Type B pancreatic cell (in vitro differentiated cells): Measurements from ENCODE around the gene TCEA2. TPM values are rescaled to one million over a fixed set of nuclear protein-coding genes. Genes with fewer than 3 reads are reported as not detected.

Source experiments
- DNase-seq: peaks from one replicate; pipeline ENCODE4 v3.0.0; 2021; ENCODE audit warnings: mixed read lengths; ENCODE audit not compliant: unreplicated experiment; ENCODE audit errors: extremely low spot score
- H3K27ac Mint-ChIP-seq: 2 replicates; pipeline ENCODE4 v1.8.0; 2021; ENCODE audit warnings: mild to moderate bottlenecking, mixed read lengths
- H3K27me3 Mint-ChIP-seq: 2 replicates; pipeline ENCODE4 v1.8.0; 2021; ENCODE audit warnings: mixed read lengths
- H3K36me3 Mint-ChIP-seq: 2 replicates; pipeline ENCODE4 v1.8.0; 2021; ENCODE audit warnings: mixed read lengths
- H3K4me1 Mint-ChIP-seq: one replicate; pipeline ENCODE4 v1.8.0; 2021; ENCODE audit warnings: mixed read lengths; ENCODE audit not compliant: unreplicated experiment
- H3K4me3 Mint-ChIP-seq: 2 replicates; pipeline ENCODE4 v1.8.0; 2021; ENCODE audit warnings: mild to moderate bottlenecking, mixed read lengths
- H3K9me3 Mint-ChIP-seq: 2 replicates; pipeline ENCODE4 v1.8.0; 2021; ENCODE audit warnings: mixed read lengths
- CTCF ChIP-seq: fragments of 200-600 bp; sonication (generic); conservative IDR thresholded peaks from 2 replicates; pipeline ENCODE4 v1.5.0; 2021; ENCODE audit warnings: antibody characterized with exemption, mild to moderate bottlenecking
- microRNA-seq: library from miRNA; unstranded; fragments of <30 nt; microRNA quantifications from one replicate; pipeline ENCODE4, GENCODE V29; 2020
- total RNA-seq: library from RNA; stranded (reverse); gene quantifications from 2 replicates; pipeline ENCODE4 v1.2.1, GENCODE V29; 2021; ENCODE audit warnings: low replicate concordance

Gene TCEA2
- total RNA-seq, 1 donor from 2014 or later, result 73.3 TPM

- no peak for TF ChIP-seq CTCF
- peaks cover 35% of the 10 kb centered on the region for H3K27me3 Mint-ChIP-seq
- H3K36me3 Mint-ChIP-seq, result no peaks in the 10 kb centered on the region
- no peak for DNase-seq
- H3K4me3 Mint-ChIP-seq, result peak overlapping the region; percentile 59
- peak overlapping the region; percentile 51 for H3K27ac Mint-ChIP-seq
- H3K4me1 Mint-ChIP-seq, result peaks cover 6% of the 10 kb centered on the region
- H3K9me3 Mint-ChIP-seq, result no peaks in the 10 kb centered on the region
Observed at GRCh38 chr20:64119681-64120341, 56.8 kb downstream of the TCEA2 start.

GRCh38 chr20:64121586-64121985 is 58.6 kb downstream of the TCEA2 start:
- H3K27me3 Mint-ChIP-seq, result peaks cover 35% of the 10 kb centered on the region
- peaks cover 6% of the 10 kb centered on the region for H3K4me1 Mint-ChIP-seq
- no peaks in the 10 kb centered on the region for H3K36me3 Mint-ChIP-seq
- TF ChIP-seq CTCF, result no peak
- no peaks in the 10 kb centered on the region for H3K9me3 Mint-ChIP-seq
- H3K4me3 Mint-ChIP-seq, result no peak overlapping the region
- no peak overlapping the region for H3K27ac Mint-ChIP-seq
- DNase-seq, result no peak

Small RNAs within 50 kb of the gene (microRNA-seq; reads per million reads assigned to microRNA genes)
- not detected for gene MIR6813

Other genes starting within 250 kb of the TCEA2 start
- 9.8 and 13.6 TPM in 2 replicates for gene ZBTB46, start 231.9 kb upstream of the TCEA2 start, total RNA-seq
- not detected in 2 replicates for gene ABHD16B, start 201.7 kb upstream of the TCEA2 start, total RNA-seq
- 76.5 and 96.3 TPM in 2 replicates for gene TPD52L2, start 197.9 kb upstream of the TCEA2 start, total RNA-seq
- gene DNAJC5, start 168.1 kb upstream of the TCEA2 start, total RNA-seq, result 44.1 and 51.9 TPM in 2 replicates
- gene UCKL1, start 106.8 kb upstream of the TCEA2 start, total RNA-seq, result 44.1 and 49.7 TPM in 2 replicates
- gene ZNF512B, start 93.3 kb upstream of the TCEA2 start, total RNA-seq, result 34.7 and 40.8 TPM in 2 replicates
- gene SAMD10, start 83.6 kb upstream of the TCEA2 start, total RNA-seq, result 7.4 and 16.9 TPM in 2 replicates
- gene PRPF6, start 82.1 kb upstream of the TCEA2 start, total RNA-seq, result 64.3 and 67.9 TPM in 2 replicates
- 3.0 and 7.4 TPM in 2 replicates for gene C20orf204, start 27.0 kb upstream of the TCEA2 start, total RNA-seq
- gene SOX18, start 13.6 kb upstream of the TCEA2 start, total RNA-seq, result 0.72 and 1.2 TPM in 2 replicates
- 8.4 and 9.5 TPM in 2 replicates for gene RGS19, start 16.3 kb downstream of the TCEA2 start, total RNA-seq
- gene OPRL1, start 16.9 kb downstream of the TCEA2 start, total RNA-seq, result 0.50 and 1.9 TPM in 2 replicates
- gene LKAAEAR1, start 21.2 kb downstream of the TCEA2 start, total RNA-seq, result not detected in 2 replicates
- gene NPBWR2, start 44.4 kb downstream of the TCEA2 start, total RNA-seq, result not detected in 2 replicates
- gene MYT1, start 101.3 kb downstream of the TCEA2 start, total RNA-seq, result 2.9 and 4.9 TPM in 2 replicates
- gene PCMTD2, start 192.6 kb downstream of the TCEA2 start, total RNA-seq, result 85.1 and 101 TPM in 2 replicates